ENCODE data around the gene RBMS1.

The RBMS1 gene

GRCh38 chr2:160408173-160408958 lies 85.2 kb downstream of the RBMS1 start:
- DNase-seq (ENCODE audit: extremely low read depth, low read depth): no peak
- H3K4me3 ChIP-seq (replicated peaks; ENCODE audit: low read depth, low read length): peak overlapping the region; percentile 46
- TF ChIP-seq, protein P1, sequence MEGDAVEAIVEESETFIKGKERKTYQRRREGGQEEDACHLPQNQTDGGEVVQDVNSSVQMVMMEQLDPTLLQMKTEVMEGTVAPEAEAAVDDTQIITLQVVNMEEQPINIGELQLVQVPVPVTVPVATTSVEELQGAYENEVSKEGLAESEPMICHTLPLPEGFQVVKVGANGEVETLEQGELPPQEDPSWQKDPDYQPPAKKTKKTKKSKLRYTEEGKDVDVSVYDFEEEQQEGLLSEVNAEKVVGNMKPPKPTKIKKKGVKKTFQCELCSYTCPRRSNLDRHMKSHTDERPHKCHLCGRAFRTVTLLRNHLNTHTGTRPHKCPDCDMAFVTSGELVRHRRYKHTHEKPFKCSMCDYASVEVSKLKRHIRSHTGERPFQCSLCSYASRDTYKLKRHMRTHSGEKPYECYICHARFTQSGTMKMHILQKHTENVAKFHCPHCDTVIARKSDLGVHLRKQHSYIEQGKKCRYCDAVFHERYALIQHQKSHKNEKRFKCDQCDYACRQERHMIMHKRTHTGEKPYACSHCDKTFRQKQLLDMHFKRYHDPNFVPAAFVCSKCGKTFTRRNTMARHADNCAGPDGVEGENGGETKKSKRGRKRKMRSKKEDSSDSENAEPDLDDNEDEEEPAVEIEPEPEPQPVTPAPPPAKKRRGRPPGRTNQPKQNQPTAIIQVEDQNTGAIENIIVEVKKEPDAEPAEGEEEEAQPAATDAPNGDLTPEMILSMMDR (IDR thresholded peaks at IDR 0.05; ENCODE audit: low read depth, low read length, missing control alignments): no peak

DNA sequence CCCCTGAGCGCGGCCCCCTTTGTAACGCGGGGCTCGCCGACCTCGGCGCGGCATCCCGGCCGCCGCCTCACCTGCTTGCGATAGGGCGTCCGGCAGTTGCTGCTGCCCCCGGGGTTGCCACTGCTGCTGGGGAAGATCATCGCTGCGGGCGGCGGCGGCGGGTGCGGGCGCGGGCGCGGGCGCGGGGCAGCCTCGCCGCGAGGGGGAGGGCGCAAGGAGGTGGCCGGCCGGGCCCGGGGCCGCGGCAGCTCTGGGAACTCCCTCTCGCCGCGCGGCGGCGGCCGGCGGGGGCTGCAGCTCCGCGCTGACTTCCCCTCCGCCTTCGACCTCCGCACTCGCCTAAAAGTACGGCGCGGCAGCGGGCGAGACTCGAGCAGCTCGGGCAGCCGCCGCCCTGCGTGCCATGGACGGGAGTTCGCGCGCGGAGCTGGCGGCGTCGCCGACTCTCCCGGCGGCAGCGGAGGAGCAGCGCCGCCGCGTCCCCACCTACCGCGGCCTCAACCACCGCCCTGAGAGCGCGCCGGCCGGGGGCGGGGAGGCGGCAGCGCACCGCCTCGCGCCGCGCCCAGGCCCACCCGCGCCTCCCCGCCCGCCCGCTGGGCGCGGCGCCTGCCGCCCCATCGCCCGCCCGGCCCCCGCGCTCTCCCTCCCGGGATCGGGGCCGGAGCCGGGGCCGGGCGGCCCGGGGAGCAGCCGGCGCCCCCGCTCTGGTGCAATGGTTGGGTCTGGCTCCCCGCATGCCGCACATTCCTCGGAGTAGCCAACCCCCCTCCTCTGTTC lies 86.0 kb downstream of the RBMS1 start:
- TF ChIP-seq, protein P1 (IDR thresholded peaks at IDR 0.05; ENCODE audit: low read depth, low read length, missing control alignments): no peak
- no peak for DNase-seq (ENCODE audit: extremely low read depth, low read depth)
- peak overlapping the region; percentile 72 for H3K4me3 ChIP-seq (replicated peaks; ENCODE audit: low read depth, low read length)

GRCh38 chr2:160406591-160407392 lies 86.8 kb downstream of the RBMS1 start:
- peak overlapping the region; percentile 72 for H3K4me3 ChIP-seq (replicated peaks; ENCODE audit: low read depth, low read length)
- TF ChIP-seq, protein P1 (IDR thresholded peaks at IDR 0.05; ENCODE audit: low read depth, low read length, missing control alignments): no peak
- no peak for DNase-seq (ENCODE audit: extremely low read depth, low read depth)

DNA sequence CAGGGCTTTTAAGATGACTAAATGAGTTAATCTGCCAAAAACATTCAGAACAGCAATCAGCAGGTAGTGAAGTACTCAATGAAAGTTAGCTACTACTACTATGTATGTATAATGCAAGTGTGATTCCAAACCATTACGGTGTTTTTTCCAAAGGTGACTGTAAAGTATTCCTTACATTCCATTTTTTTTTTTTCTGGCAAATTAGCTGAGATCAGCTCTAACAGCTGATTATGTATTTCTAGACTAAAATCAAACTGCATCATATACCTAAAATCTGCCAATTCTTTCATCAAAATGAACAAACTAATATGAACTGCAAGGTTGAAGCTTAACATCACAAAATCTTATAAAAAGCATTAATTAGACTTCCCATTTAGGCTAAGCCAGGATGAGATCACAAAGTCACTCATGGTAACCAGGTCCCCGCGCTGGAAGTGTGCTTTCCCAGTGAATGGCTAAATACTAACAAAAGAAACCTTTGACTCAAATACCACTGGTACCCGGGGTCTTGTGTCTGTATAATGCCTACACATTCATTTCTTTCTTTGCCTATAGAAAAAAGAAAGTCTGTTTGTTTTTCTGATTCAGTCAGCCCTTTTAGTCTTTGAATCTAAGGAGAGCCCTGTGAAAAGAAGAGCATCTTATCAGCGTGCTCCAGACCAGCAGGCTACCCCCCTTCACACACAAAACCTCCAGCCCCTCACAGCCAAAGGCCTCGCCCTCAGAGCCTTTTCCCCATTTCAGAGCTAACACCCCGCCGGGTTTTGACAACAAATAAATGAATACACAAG lies 88.3 kb downstream of the RBMS1 start:
- no peak for DNase-seq (ENCODE audit: extremely low read depth, low read depth)
- peak overlapping the region; percentile 72 for H3K4me3 ChIP-seq (replicated peaks; ENCODE audit: low read depth, low read length)
- TF ChIP-seq, protein P1 (IDR thresholded peaks at IDR 0.05; ENCODE audit: low read depth, low read length, missing control alignments): no peak

DNA sequence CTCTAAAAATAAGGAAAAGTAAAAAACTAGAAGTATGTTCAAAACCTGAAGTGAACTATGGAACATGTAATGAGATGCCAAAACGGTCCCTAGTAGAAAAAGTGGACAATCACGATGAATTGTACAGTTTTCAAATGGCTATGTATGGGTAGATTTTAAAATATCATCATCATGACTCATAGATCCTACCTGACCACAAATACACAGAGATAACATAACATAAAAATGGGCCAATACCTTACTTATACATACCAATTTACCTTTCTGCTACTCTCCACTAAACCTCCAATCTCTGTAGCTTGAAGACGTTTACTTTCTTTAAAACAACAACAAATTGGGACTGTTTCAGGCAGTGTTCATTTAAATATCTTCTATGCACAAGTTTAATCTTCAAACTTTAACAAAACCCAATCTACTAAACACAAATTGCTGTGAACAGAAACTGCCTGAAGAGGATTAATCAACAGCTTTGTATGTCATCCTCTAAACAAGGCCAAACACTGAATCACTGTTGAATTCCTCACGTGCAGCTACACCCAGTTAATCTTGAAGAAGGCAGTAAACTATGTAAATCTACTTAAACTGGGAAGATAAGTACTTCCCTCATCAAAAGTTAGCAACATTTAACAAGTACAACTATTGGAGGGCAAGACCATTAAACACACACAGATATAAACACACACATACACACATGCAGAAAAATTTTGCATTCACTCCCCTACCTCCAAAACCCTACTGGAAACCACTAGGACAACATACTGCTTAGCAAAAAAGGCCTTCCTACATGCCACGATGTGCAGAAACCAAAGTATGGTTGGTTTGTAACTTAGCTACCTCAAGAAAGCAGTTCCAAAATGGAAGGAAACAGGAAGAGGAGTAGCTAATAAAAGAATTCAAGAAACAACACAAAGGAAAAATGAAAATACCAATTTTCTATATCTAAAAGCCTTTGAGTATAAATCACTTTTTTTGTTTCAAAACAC lies 90.3 kb downstream of the RBMS1 start:
- TF ChIP-seq, protein P1 (IDR thresholded peaks at IDR 0.05; ENCODE audit: low read depth, low read length, missing control alignments): no peak
- H3K4me3 ChIP-seq (replicated peaks; ENCODE audit: low read depth, low read length): no peak overlapping the region
- no peak for DNase-seq (ENCODE audit: extremely low read depth, low read depth)

Data from HFF-Myc (cell line).